MG63 (cell line): ENCODE results near the gene ASCC3. TPM values are rescaled to one million over a fixed set of nuclear protein-coding genes. Genes with fewer than 3 reads are reported as not detected.

Experiments used
- DNase-seq: peaks from one replicate; pipeline ENCODE4 v3.0.0-alpha.2; 2020
- H3K27me3 ChIP-seq: fragments of 250-450 bp; sonication (Bioruptor Pico); 2 replicates; pipeline ENCODE4 v1.5.1; 2020; ENCODE audit warnings: mild to moderate bottlenecking, moderate library complexity
- H3K36me3 ChIP-seq: fragments of 250-450 bp; sonication (Bioruptor Pico); 2 replicates; pipeline ENCODE4 v1.5.1; 2020; ENCODE audit warnings: mild to moderate bottlenecking, moderate library complexity
- H3K4me3 ChIP-seq: fragments of 250-450 bp; sonication (Bioruptor Pico); 2 replicates; pipeline ENCODE4 v1.5.1; 2020; ENCODE audit warnings: mild to moderate bottlenecking, moderate library complexity
- H3K9me3 ChIP-seq: fragments of 250-450 bp; sonication (Bioruptor Pico); 2 replicates; pipeline ENCODE4 v1.5.1; 2020; ENCODE audit warnings: mild to moderate bottlenecking, moderate library complexity
- total RNA-seq: library from RNA; depleted of rRNA; stranded (reverse); fragments of >200 nt; shearing (Covaris generic); gene quantifications from 2 replicates; pipeline ENCODE4 v1.2.3, GENCODE V29; 2014; ENCODE audit warnings: low replicate concordance

The ASCC3 gene
- total RNA-seq, 1 experiment from 2014 or later: 19.0 TPM

- H3K27me3 ChIP-seq: no peaks in the 10 kb centered on the region
- H3K9me3 ChIP-seq: no peaks in the 10 kb centered on the region
- peaks cover 6% of the 10 kb centered on the region for H3K36me3 ChIP-seq
- no peak overlapping the region for H3K4me3 ChIP-seq
- DNase-seq: no peak
Measured at GRCh38 chr6:100617633-100618350, 263.3 kb downstream of the ASCC3 start.

- H3K4me3 ChIP-seq: no peak overlapping the region
- H3K36me3 ChIP-seq: peaks cover 3% of the 10 kb centered on the region
- no peak for DNase-seq
- H3K27me3 ChIP-seq: no peaks in the 10 kb centered on the region
- no peaks in the 10 kb centered on the region for H3K9me3 ChIP-seq
Measured at GRCh38 chr6:100614933-100615332, 266.2 kb downstream of the ASCC3 start.

- Histone ChIP-seq H3K9me3 (no peaks in the 10 kb centered on the region), H3K36me3 (peaks cover 3% of the 10 kb centered on the region), H3K27me3 (no peaks in the 10 kb centered on the region), H3K4me3 (no peak overlapping the region)
- DNase-seq: no peak
Measured at GRCh38 chr6:100614386-100614785, 266.7 kb downstream of the ASCC3 start.

- Histone ChIP-seq H3K4me3 (no peak overlapping the region), H3K27me3 (no peaks in the 10 kb centered on the region), H3K36me3 (peaks cover 3% of the 10 kb centered on the region; the same call in 1 of the 2 replicates), H3K9me3 (no peaks in the 10 kb centered on the region)
- DNase-seq: no peak
Measured at GRCh38 chr6:100613656-100614055, 267.5 kb downstream of the ASCC3 start.

- no peaks in the 10 kb centered on the region for H3K27me3 ChIP-seq
- no peak for DNase-seq
- H3K9me3 ChIP-seq: no peaks in the 10 kb centered on the region
- H3K36me3 ChIP-seq: peaks cover 3% of the 10 kb centered on the region; the same call in 1 of the 2 replicates
- no peak overlapping the region for H3K4me3 ChIP-seq
Measured at GRCh38 chr6:100612094-100612493, 269.0 kb downstream of the ASCC3 start.

- Histone ChIP-seq H3K27me3 (no peaks in the 10 kb centered on the region), H3K9me3 (no peaks in the 10 kb centered on the region), H3K4me3 (no peak overlapping the region), H3K36me3 (no peaks in the 10 kb centered on the region; the same call in 1 of the 2 replicates)
- no peak for DNase-seq
Measured at GRCh38 chr6:100599088-100599770, 281.9 kb downstream of the ASCC3 start.

- DNase-seq: no peak
- Histone ChIP-seq H3K36me3 (no peaks in the 10 kb centered on the region), H3K4me3 (no peak overlapping the region), H3K9me3 (no peaks in the 10 kb centered on the region), H3K27me3 (no peaks in the 10 kb centered on the region)
Measured at GRCh38 chr6:100595456-100595855, 285.7 kb downstream of the ASCC3 start.

- H3K9me3 ChIP-seq: no peaks in the 10 kb centered on the region
- H3K27me3 ChIP-seq: no peaks in the 10 kb centered on the region
- H3K36me3 ChIP-seq: no peaks in the 10 kb centered on the region; the same call in 1 of the 2 replicates
- DNase-seq: no peak
- H3K4me3 ChIP-seq: no peak overlapping the region
Measured at GRCh38 chr6:100593522-100593921, 287.6 kb downstream of the ASCC3 start.

- H3K9me3 ChIP-seq: no peaks in the 10 kb centered on the region
- H3K27me3 ChIP-seq: no peaks in the 10 kb centered on the region
- H3K4me3 ChIP-seq: no peak overlapping the region
- DNase-seq: no peak
- H3K36me3 ChIP-seq: no peaks in the 10 kb centered on the region; the same call in none of the 2 replicates
Measured at GRCh38 chr6:100592929-100593328, 288.2 kb downstream of the ASCC3 start.

- Histone ChIP-seq H3K27me3 (no peaks in the 10 kb centered on the region), H3K36me3 (peaks cover 7% of the 10 kb centered on the region; the same call in 1 of the 2 replicates), H3K9me3 (no peaks in the 10 kb centered on the region; the same call in 1 of the 2 replicates), H3K4me3 (no peak overlapping the region)
- DNase-seq: no peak
Measured at GRCh38 chr6:100577425-100577824, 303.7 kb downstream of the ASCC3 start.

- Histone ChIP-seq H3K9me3 (no peaks in the 10 kb centered on the region; the same call in 1 of the 2 replicates), H3K27me3 (no peaks in the 10 kb centered on the region), H3K4me3 (no peak overlapping the region), H3K36me3 (peaks cover 7% of the 10 kb centered on the region; the same call in 1 of the 2 replicates)
- no peak for DNase-seq
Measured at GRCh38 chr6:100575921-100576320, 305.2 kb downstream of the ASCC3 start.

- no peaks in the 10 kb centered on the region; the same call in 1 of the 2 replicates for H3K9me3 ChIP-seq
- no peak for DNase-seq
Measured at GRCh38 chr6:100574836-100575235, 306.3 kb downstream of the ASCC3 start.

GRCh38 chr6:100573166-100573565 is 308.0 kb downstream of the ASCC3 start:
- Histone ChIP-seq H3K4me3 (no peak overlapping the region), H3K36me3 (peaks cover 7% of the 10 kb centered on the region), H3K9me3 (no peaks in the 10 kb centered on the region), H3K27me3 (no peaks in the 10 kb centered on the region)
- DNase-seq: peak; percentile 7

More at GRCh38 chr6:100574836-100575235, 306.3 kb downstream of the ASCC3 start:
- Histone ChIP-seq H3K27me3 (no peaks in the 10 kb centered on the region), H3K36me3 (peaks cover 11% of the 10 kb centered on the region), H3K4me3 (no peak overlapping the region)

GRCh38 chr6:100568255-100568654 is 312.9 kb downstream of the ASCC3 start:
- H3K4me3 ChIP-seq: no peak overlapping the region
- H3K27me3 ChIP-seq: no peaks in the 10 kb centered on the region
- peaks cover 7% of the 10 kb centered on the region for H3K36me3 ChIP-seq
- no peak for DNase-seq
- H3K9me3 ChIP-seq: no peaks in the 10 kb centered on the region

GRCh38 chr6:100566563-100566962 is 314.6 kb downstream of the ASCC3 start:
- H3K36me3 ChIP-seq: peaks cover 7% of the 10 kb centered on the region
- H3K9me3 ChIP-seq: no peaks in the 10 kb centered on the region
- H3K27me3 ChIP-seq: no peaks in the 10 kb centered on the region
- H3K4me3 ChIP-seq: no peak overlapping the region
- no peak for DNase-seq

GRCh38 chr6:100565439-100566104 is 315.6 kb downstream of the ASCC3 start:
- DNase-seq: no peak
- no peak overlapping the region for H3K4me3 ChIP-seq
- H3K36me3 ChIP-seq: peaks cover 7% of the 10 kb centered on the region
- no peaks in the 10 kb centered on the region for H3K27me3 ChIP-seq
- no peaks in the 10 kb centered on the region for H3K9me3 ChIP-seq

- H3K4me3 ChIP-seq: no peak overlapping the region
- H3K36me3 ChIP-seq: no peaks in the 10 kb centered on the region
Measured at GRCh38 chr6:100559859-100560258, 321.3 kb downstream of the ASCC3 start.

More at GRCh38 chr6:100559859-100560258, 321.3 kb downstream of the ASCC3 start:
- DNase-seq: no peak
- H3K27me3 ChIP-seq: no peaks in the 10 kb centered on the region
- H3K9me3 ChIP-seq: no peaks in the 10 kb centered on the region
